Mesendoderm (in vitro differentiated cells): ENCODE results near the gene PRDM13.
"Not testable (repeated sequence)": the region's sequence is repeated elsewhere in the genome, so short reads cannot be mapped to it uniquely, and the experiment has no call there.

Experiments used
- DNase-seq: peaks from one replicate; pipeline ENCODE4 v3.0.0; 2013
- H2AK5ac ChIP-seq: 2 replicates; pipeline ENCODE4 v1.6.1; 2013; ENCODE audit warnings: low read length, inconsistent platforms
- H2BK120ac ChIP-seq: 2 replicates; pipeline ENCODE4 v1.6.1; 2013; ENCODE audit warnings: low read depth, mild to moderate bottlenecking, low read length, moderate library complexity, mixed read lengths
- H2BK15ac ChIP-seq: replicated peaks from 2 replicates; pipeline ENCODE4 v1.6.1; 2013; ENCODE audit warnings: low read depth, mild to moderate bottlenecking, moderate library complexity
- H2BK5ac ChIP-seq: 2 replicates; pipeline ENCODE4 v1.6.1; 2013; ENCODE audit warnings: low read length, inconsistent platforms
- H3K18ac ChIP-seq: 2 replicates; pipeline ENCODE4 v1.6.1; 2013; ENCODE audit warnings: mild to moderate bottlenecking, low read length, mixed read lengths
- H3K23ac ChIP-seq: one replicate; pipeline ENCODE4 v1.6.1; 2013; ENCODE audit warnings: low read length
- H3K27ac ChIP-seq: 2 replicates; pipeline ENCODE4 v1.5.1; 2013; ENCODE audit warnings: low read depth, mild to moderate bottlenecking, inconsistent platforms, low read length, moderate library complexity
- H3K27me3 ChIP-seq: 2 replicates; pipeline ENCODE4 v1.6.1; 2013; ENCODE audit warnings: low read length, control low read depth, mild to moderate bottlenecking, inconsistent platforms; ENCODE audit not compliant: insufficient read depth, poor library complexity
- H3K36me3 ChIP-seq: 2 replicates; pipeline ENCODE4 v1.6.1; 2013; ENCODE audit warnings: low read length, inconsistent platforms; ENCODE audit not compliant: control insufficient read depth, insufficient read depth
- H3K4ac ChIP-seq: one replicate; pipeline ENCODE4 v1.6.1; 2013; ENCODE audit warnings: low read depth, mild to moderate bottlenecking, low read length, moderate library complexity
- H3K4me1 ChIP-seq: 2 replicates; pipeline ENCODE4 v1.6.1; 2013; ENCODE audit warnings: low read depth, low read length, inconsistent platforms; ENCODE audit not compliant: control insufficient read depth
- H3K4me2 ChIP-seq: 2 replicates; pipeline ENCODE4 v1.6.1; 2013; ENCODE audit warnings: low read length
- H3K4me3 ChIP-seq: 2 replicates; pipeline ENCODE4 v1.5.1; 2013; ENCODE audit warnings: mild to moderate bottlenecking, low read length
- H3K56ac ChIP-seq: one replicate; pipeline ENCODE4 v1.6.1; 2013; ENCODE audit warnings: low read length
- H3K79me1 ChIP-seq: 2 replicates; pipeline ENCODE4 v1.6.1; 2013; ENCODE audit warnings: low read length, inconsistent platforms
- H3K79me2 ChIP-seq: 2 replicates; pipeline ENCODE4 v1.6.1; 2013; ENCODE audit warnings: mild to moderate bottlenecking, low read length; ENCODE audit not compliant: control insufficient read depth, insufficient read depth
- H3K9ac ChIP-seq: 2 replicates; pipeline ENCODE4 v1.6.1; 2013; ENCODE audit warnings: low read length, inconsistent platforms
- H4K5ac ChIP-seq: one replicate; pipeline ENCODE4 v1.6.1; 2013; ENCODE audit warnings: low read length
- H4K8ac ChIP-seq: one replicate; pipeline ENCODE4 v1.6.1; 2013; ENCODE audit warnings: low read depth, mild to moderate bottlenecking, control low read depth, low read length, moderate library complexity
- WGBS: extraction: QIAGEN DNeasy Blood & Tissue Kit; methylation state at CpG from one replicate; pipeline ENCODE4 v1.1.7; 2013; ENCODE audit warnings: low lambda C conversion rate, missing lambda C conversion rate; ENCODE audit not compliant: insufficient coverage; ENCODE audit errors: extremely low coverage; 5-methylcytosine and 5-hydroxymethylcytosine counted together

PRDM13 gene

GRCh38 chr6:99638358-99638757 lies 31.7 kb downstream of the PRDM13 start:
- not testable (repeated sequence) for H3K4me2 ChIP-seq, DNase-seq, H4K8ac ChIP-seq, H3K4ac ChIP-seq, H3K4me3 ChIP-seq, H2BK15ac ChIP-seq, H2AK5ac ChIP-seq, H2BK5ac ChIP-seq, H3K79me2 ChIP-seq, H4K5ac ChIP-seq, H3K79me1 ChIP-seq, H3K18ac ChIP-seq, H3K36me3 ChIP-seq, H3K9ac ChIP-seq, H3K4me1 ChIP-seq, H3K27me3 ChIP-seq, H2BK120ac ChIP-seq, H3K27ac ChIP-seq, H3K23ac ChIP-seq, H3K56ac ChIP-seq
- no CpG with 5 or more reads among the region's 1 CpG for WGBS

- DNase-seq, result no peak
- Histone ChIP-seq H2AK5ac (no peak overlapping the region), H3K27ac (no peak overlapping the region), H3K56ac (no peak overlapping the region), H2BK5ac (no peak overlapping the region), H3K27me3 (no peaks in the 10 kb centered on the region), H4K5ac (no peak overlapping the region), H2BK15ac (no peak overlapping the region), H3K4me3 (no peak overlapping the region), H3K79me2 (no peaks in the 10 kb centered on the region), H4K8ac (no peak overlapping the region), H3K23ac (no peak overlapping the region), H3K9ac (no peak overlapping the region), H2BK120ac (no peak overlapping the region), H3K36me3 (no peaks in the 10 kb centered on the region), H3K4ac (no peak overlapping the region), H3K4me2 (no peak overlapping the region), H3K4me1 (no peaks in the 10 kb centered on the region), H3K79me1 (no peaks in the 10 kb centered on the region), H3K18ac (no peak overlapping the region)
- no CpG with 5 or more reads among the region's 2 CpGs for WGBS
These were observed 34.6 kb downstream of the PRDM13 start for GRCh38 chr6:99641270-99641669.

GRCh38 chr6:99645986-99646385 lies 39.4 kb downstream of the PRDM13 start:
- H2BK120ac ChIP-seq, result no peak overlapping the region
- DNase-seq, result no peak
- H3K4me1 ChIP-seq, result no peaks in the 10 kb centered on the region
- no CpG with 5 or more reads among the region's 6 CpGs for WGBS
- H3K4ac ChIP-seq, result no peak overlapping the region
- no peak overlapping the region for H3K9ac ChIP-seq
- H3K56ac ChIP-seq, result no peak overlapping the region
- no peak overlapping the region for H3K4me2 ChIP-seq
- H3K27me3 ChIP-seq, result no peaks in the 10 kb centered on the region
- H3K27ac ChIP-seq, result no peak overlapping the region
- no peaks in the 10 kb centered on the region for H3K79me2 ChIP-seq
- no peak overlapping the region for H4K8ac ChIP-seq
- H3K4me3 ChIP-seq, result no peak overlapping the region
- no peaks in the 10 kb centered on the region for H3K36me3 ChIP-seq
- no peaks in the 10 kb centered on the region for H3K79me1 ChIP-seq
- no peak overlapping the region for H2AK5ac ChIP-seq
- H2BK5ac ChIP-seq, result no peak overlapping the region
- no peak overlapping the region for H3K18ac ChIP-seq
- H2BK15ac ChIP-seq, result no peak overlapping the region
- no peak overlapping the region for H4K5ac ChIP-seq
- H3K23ac ChIP-seq, result no peak overlapping the region

GRCh38 chr6:99650091-99650571 lies 43.5 kb downstream of the PRDM13 start:
- not testable (repeated sequence) for H3K56ac ChIP-seq, H2AK5ac ChIP-seq, H3K36me3 ChIP-seq, H2BK120ac ChIP-seq, H3K79me2 ChIP-seq, H3K27me3 ChIP-seq, H3K27ac ChIP-seq, H2BK15ac ChIP-seq, H3K4me1 ChIP-seq, H3K9ac ChIP-seq, H3K4me2 ChIP-seq, H2BK5ac ChIP-seq, H3K4ac ChIP-seq, H3K4me3 ChIP-seq, H4K8ac ChIP-seq, H3K23ac ChIP-seq, H3K18ac ChIP-seq, H3K79me1 ChIP-seq, DNase-seq, H4K5ac ChIP-seq
- no CpG with 5 or more reads among the region's 42 CpGs for WGBS

GRCh38 chr6:99660206-99660605 lies 53.6 kb downstream of the PRDM13 start:
- H3K79me2 ChIP-seq, result no peaks in the 10 kb centered on the region
- H3K4me2 ChIP-seq, result no peak overlapping the region
- H2BK120ac ChIP-seq, result no peak overlapping the region
- H3K79me1 ChIP-seq, result no peaks in the 10 kb centered on the region
- H4K8ac ChIP-seq, result no peak overlapping the region
- no peak overlapping the region for H3K4ac ChIP-seq
- H3K4me3 ChIP-seq, result no peak overlapping the region
- no peaks in the 10 kb centered on the region for H3K36me3 ChIP-seq
- no peak for DNase-seq
- no CpG with 5 or more reads among the region's 1 CpG for WGBS
- no peak overlapping the region for H3K9ac ChIP-seq
- H3K56ac ChIP-seq, result no peak overlapping the region
- H3K27me3 ChIP-seq, result no peaks in the 10 kb centered on the region
- H4K5ac ChIP-seq, result no peak overlapping the region
- no peak overlapping the region for H3K27ac ChIP-seq
- H2BK15ac ChIP-seq, result no peak overlapping the region
- no peaks in the 10 kb centered on the region for H3K4me1 ChIP-seq
- H3K23ac ChIP-seq, result no peak overlapping the region
- no peak overlapping the region for H2AK5ac ChIP-seq
- no peak overlapping the region for H2BK5ac ChIP-seq
- no peak overlapping the region for H3K18ac ChIP-seq

- Histone ChIP-seq H3K23ac (no peak overlapping the region), H2BK5ac (no peak overlapping the region), H2BK120ac (no peak overlapping the region), H4K5ac (no peak overlapping the region), H3K4ac (no peak overlapping the region), H3K4me1 (no peaks in the 10 kb centered on the region), H3K56ac (no peak overlapping the region), H3K4me3 (no peak overlapping the region), H3K9ac (no peak overlapping the region), H4K8ac (no peak overlapping the region), H3K27me3 (no peaks in the 10 kb centered on the region), H3K79me1 (no peaks in the 10 kb centered on the region), H2AK5ac (no peak overlapping the region), H3K4me2 (no peak overlapping the region), H2BK15ac (no peak overlapping the region), H3K27ac (no peak overlapping the region), H3K18ac (no peak overlapping the region), H3K36me3 (no peaks in the 10 kb centered on the region), H3K79me2 (no peaks in the 10 kb centered on the region)
- no peak for DNase-seq
- no CpG with 5 or more reads among the region's 1 CpG for WGBS
These were observed 55.2 kb downstream of the PRDM13 start for GRCh38 chr6:99661870-99662269.
